Kidney epithelial cell (primary cell): ENCODE results near the gene NTRK3. TPM values are rescaled to one million over a fixed set of nuclear protein-coding genes. Genes with fewer than 3 reads are reported as not detected.

Experiments
- DNase-seq: peaks from one replicate; pipeline ENCODE4 v3.0.0-alpha.2; 2010; ENCODE audit warnings: low read depth
- H3K27me3 ChIP-seq: 2 replicates; pipeline ENCODE4 v1.6.0; 2011; ENCODE audit warnings: low read length; ENCODE audit not compliant: control insufficient read depth, insufficient read depth
- H3K36me3 ChIP-seq: 2 replicates; pipeline ENCODE4 v1.5.1; 2011; ENCODE audit warnings: low read length; ENCODE audit not compliant: control insufficient read depth, insufficient read depth
- H3K4me3 ChIP-seq: 2 replicates; pipeline ENCODE4 v1.5.1; 2011; ENCODE audit warnings: low read depth, mild to moderate bottlenecking, control low read depth, low read length
- total RNA-seq: library from RNA; depleted of rRNA; stranded (reverse); fragments of >200 nt; gene quantifications from 2 replicates; pipeline ENCODE4 v1.2.3, GENCODE V29; 2015
- TF ChIP-seq, protein P1 (sequence below): IDR thresholded peaks from 2 replicates; pipeline ENCODE4 v1.5.1; 2011; ENCODE audit warnings: mild to moderate bottlenecking, moderate library complexity, low read length, control low read depth, inconsistent platforms; ENCODE audit not compliant: insufficient read depth, poor library complexity, severe bottlenecking

NTRK3 gene
- total RNA-seq, 1 donor from 2014 or later: not detected

DNA sequence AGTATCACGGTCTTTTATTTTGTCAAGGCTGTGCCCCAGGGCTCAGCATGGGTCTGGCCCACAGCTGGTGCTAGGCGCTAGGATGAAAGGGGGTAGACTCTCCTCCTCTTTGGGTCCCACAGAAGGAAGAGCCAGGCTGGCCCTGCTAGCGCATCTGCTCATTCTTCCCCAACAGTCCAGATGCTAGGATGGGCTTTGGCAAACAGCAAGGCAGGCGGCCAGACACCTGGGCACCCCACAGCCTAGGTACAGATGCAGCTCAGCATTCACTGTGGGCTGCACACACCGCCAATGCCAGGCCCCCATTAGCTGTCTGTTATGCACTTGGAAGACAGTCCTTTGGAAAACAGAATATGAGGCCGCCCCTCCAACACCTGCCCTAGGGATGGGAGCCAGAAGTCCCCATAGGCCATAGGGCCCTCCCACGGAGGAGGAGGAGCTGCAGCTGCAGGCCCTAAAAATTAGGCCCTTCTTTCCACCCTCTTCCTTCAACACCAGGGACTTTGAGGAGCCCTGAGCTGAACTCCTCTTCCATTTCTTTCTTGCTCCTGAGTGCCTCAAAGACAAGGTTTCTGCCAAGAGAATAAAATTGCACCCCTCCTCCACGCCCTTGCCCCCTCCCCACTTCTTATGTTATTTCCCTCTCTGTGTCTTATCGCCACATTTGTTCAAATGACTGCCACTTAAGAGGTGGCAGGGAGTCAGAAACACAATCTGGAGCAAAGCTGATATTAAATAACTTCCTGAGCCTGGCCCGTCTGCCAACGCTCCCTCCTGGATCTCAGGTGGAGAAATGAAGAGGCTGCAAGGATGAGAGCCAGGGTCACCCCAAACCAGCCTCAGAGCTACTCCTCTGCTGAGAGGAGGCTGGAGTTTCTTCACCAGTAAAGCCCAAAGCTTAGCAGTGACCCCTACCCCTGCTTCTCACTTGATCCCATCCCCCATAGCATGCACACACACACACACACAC, 13.7 kb downstream of the NTRK3 start:
- peaks cover 2% of the 10 kb centered on the region for H3K27me3 ChIP-seq
- TF ChIP-seq, protein P1, sequence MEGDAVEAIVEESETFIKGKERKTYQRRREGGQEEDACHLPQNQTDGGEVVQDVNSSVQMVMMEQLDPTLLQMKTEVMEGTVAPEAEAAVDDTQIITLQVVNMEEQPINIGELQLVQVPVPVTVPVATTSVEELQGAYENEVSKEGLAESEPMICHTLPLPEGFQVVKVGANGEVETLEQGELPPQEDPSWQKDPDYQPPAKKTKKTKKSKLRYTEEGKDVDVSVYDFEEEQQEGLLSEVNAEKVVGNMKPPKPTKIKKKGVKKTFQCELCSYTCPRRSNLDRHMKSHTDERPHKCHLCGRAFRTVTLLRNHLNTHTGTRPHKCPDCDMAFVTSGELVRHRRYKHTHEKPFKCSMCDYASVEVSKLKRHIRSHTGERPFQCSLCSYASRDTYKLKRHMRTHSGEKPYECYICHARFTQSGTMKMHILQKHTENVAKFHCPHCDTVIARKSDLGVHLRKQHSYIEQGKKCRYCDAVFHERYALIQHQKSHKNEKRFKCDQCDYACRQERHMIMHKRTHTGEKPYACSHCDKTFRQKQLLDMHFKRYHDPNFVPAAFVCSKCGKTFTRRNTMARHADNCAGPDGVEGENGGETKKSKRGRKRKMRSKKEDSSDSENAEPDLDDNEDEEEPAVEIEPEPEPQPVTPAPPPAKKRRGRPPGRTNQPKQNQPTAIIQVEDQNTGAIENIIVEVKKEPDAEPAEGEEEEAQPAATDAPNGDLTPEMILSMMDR: no peak
- no peaks in the 10 kb centered on the region for H3K36me3 ChIP-seq
- DNase-seq: no peak
- no peak overlapping the region for H3K4me3 ChIP-seq

GRCh38 chr15:88241461-88241860, 15.1 kb downstream of the NTRK3 start:
- Histone ChIP-seq H3K36me3 (no peaks in the 10 kb centered on the region), H3K27me3 (peaks cover 2% of the 10 kb centered on the region), H3K4me3 (no peak overlapping the region)
- TF ChIP-seq, protein P1: no peak
- no peak for DNase-seq

- TF ChIP-seq, protein P1: no peak
- DNase-seq: no peak
- Histone ChIP-seq H3K36me3 (no peaks in the 10 kb centered on the region), H3K4me3 (no peak overlapping the region), H3K27me3 (peaks cover 2% of the 10 kb centered on the region)
Observed at GRCh38 chr15:88241060-88241459, 15.5 kb downstream of the NTRK3 start.

DNA sequence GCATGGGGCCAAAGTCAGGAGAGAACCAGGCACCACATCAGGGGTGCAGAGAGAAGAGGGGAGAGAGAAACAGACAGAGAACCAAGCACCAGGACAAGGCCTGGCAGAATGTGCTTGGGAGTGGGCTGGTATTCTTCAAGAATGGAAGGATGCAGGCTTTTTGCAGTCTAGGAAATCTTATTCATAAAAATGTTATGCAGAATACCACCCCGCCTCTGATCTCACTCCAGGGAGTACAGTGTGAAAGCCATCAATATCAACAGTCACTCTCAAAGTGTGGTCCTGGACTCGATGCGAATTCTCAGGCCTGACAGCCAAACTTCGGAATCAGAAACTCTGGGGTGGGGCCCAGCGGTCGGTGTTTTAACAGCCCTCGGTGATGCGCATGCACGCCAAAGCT, 16.9 kb downstream of the NTRK3 start:
- TF ChIP-seq, protein P1: no peak
- H3K36me3 ChIP-seq: no peaks in the 10 kb centered on the region
- H3K4me3 ChIP-seq: no peak overlapping the region
- no peak for DNase-seq
- peaks cover 2% of the 10 kb centered on the region for H3K27me3 ChIP-seq

DNA sequence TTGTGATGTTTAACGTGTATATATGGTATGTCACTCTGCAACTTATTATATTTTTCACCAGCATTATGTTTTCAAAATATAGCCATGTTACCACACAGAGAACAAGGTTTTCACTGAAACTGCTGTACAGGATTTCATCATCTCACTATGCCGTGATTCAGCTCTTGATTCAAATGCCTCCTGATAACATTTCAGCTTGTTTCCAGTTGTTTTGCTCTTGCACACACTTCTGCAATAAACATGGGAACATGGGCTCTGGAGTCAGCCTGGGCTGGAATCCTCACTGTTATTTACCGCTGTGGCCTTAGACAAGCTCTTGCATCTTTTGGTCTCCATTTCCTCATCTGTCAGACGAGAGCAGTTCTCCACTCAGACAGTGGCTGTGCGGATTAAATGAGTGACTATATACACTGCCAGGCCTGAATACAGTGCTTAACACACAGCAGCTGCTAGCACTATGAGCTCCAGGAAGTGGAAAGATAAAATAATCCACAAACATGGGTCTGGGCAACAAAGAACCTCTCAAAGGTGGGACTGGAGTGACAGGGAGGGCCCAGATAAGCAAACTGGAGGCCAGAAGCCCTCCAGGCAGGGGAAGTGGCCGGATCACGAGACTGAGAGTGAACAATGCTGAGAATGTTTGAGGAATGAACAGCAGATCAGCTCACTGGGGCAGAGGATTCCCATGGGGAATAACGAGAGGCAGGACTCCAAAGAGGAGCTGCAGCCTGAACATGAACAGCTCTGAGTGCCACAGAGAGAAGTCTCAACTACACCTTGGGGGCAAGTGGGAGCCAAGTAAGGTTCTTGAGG, 17.7 kb downstream of the NTRK3 start:
- Histone ChIP-seq H3K27me3 (peaks cover 2% of the 10 kb centered on the region), H3K4me3 (no peak overlapping the region), H3K36me3 (no peaks in the 10 kb centered on the region)
- DNase-seq: no peak
- TF ChIP-seq, protein P1: no peak
